ENCODE results near the gene MTA3.

The MTA3 gene

DNA sequence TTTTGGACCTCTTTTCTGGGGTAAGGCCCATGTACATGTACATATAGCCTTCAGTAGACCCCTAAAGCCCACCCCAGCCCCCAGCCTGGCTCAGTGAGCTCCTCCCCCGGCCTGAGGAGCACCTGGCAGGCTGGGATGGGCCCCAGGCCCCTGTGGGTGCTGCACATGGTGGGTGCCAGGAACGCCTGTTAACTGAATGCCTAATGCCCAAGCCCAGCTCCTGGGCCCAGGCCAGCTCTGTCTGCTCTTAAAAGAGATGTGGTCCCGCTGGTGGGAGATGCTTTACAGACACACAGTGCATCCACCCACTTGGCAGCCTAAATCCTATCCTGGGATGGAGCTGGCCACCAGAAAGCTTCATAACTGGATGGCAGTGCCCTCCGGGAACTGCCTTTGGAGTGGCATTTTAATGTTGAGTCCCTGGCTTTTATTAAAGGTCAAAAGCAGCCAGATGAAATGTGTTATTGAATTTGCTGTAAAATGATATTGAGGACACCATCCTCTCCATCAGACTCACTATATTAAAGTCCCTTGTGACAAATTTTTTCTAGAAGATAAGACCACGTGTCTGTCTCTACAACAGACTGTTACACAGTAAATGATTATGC lies 203.2 kb downstream of the MTA3 start:
- H3K18ac ChIP-seq (ENCODE audit: low read length), result no peak overlapping the region
- H2AK5ac ChIP-seq (ENCODE audit: low read length), result no peak overlapping the region
- H3K27ac ChIP-seq (ENCODE audit: low read depth, low read length), result no peak overlapping the region
- H3K27me3 ChIP-seq (ENCODE audit: insufficient read depth, low read length, poor library complexity), result no peaks in the 10 kb centered on the region
- no peak overlapping the region for H3K4me3 ChIP-seq (ENCODE audit: low read length)
- no peak overlapping the region for H2BK120ac ChIP-seq (ENCODE audit: low read depth, low read length)
- H3K4me2 ChIP-seq (ENCODE audit: low read length), result no peak overlapping the region
- no peaks in the 10 kb centered on the region for H3K36me3 ChIP-seq (ENCODE audit: control insufficient read depth, insufficient read depth, low read length)
- no peaks in the 10 kb centered on the region for H3K79me2 ChIP-seq (ENCODE audit: control insufficient read depth, insufficient read depth, low read length)
- no peak overlapping the region for H2BK5ac ChIP-seq (ENCODE audit: low read length)
- no peak for DNase-seq
- no peak overlapping the region for H4K8ac ChIP-seq (ENCODE audit: low read depth, low read length)
- H3K4ac ChIP-seq (ENCODE audit: low read depth, low read length), result no peak overlapping the region
- no peaks in the 10 kb centered on the region for H3K79me1 ChIP-seq (ENCODE audit: low read length)
- no peak overlapping the region for H2BK15ac ChIP-seq (replicated peaks; ENCODE audit: low read depth)
- H4K5ac ChIP-seq (ENCODE audit: low read length), result no peak overlapping the region
- H3K4me1 ChIP-seq (ENCODE audit: control insufficient read depth, low read depth, low read length), result peaks cover 3% of the 10 kb centered on the region
- no peak overlapping the region for H3K56ac ChIP-seq (ENCODE audit: low read length)
- no peak overlapping the region for H3K9ac ChIP-seq (ENCODE audit: low read length)
- no CpG with 5 or more reads among the region's 5 CpGs for WGBS (ENCODE audit: extremely low coverage, insufficient coverage, low lambda C conversion rate)
- H3K23ac ChIP-seq (ENCODE audit: low read length), result no peak overlapping the region

DNA sequence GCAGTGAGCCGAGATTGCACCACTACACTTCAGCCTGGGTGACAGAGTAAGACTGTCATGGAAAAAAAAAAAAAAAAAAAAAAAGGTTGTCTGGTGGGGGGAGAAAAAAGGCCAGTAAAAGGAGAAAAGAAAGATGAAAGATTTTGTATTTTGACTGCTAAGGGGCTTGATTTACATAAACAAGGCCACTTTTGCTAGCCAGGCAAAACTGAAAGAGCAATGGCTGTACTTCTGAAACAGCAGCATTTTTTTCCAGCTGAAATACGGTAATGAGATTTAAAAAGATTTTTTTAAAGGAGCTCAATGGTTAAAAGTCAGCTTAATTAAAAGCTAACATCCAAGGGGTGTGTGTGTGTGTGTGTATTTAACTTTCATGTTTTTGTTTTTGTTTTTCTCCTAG lies 206.8 kb downstream of the MTA3 start:
- H3K79me1 ChIP-seq (ENCODE audit: low read length), result no peaks in the 10 kb centered on the region
- no peaks in the 10 kb centered on the region for H3K27me3 ChIP-seq (ENCODE audit: insufficient read depth, low read length, poor library complexity)
- H3K4me3 ChIP-seq (ENCODE audit: low read length), result no peak overlapping the region
- no CpG with 5 or more reads among the region's 2 CpGs for WGBS (ENCODE audit: extremely low coverage, insufficient coverage, low lambda C conversion rate)
- H3K4me1 ChIP-seq (ENCODE audit: control insufficient read depth, low read depth, low read length), result peaks cover 3% of the 10 kb centered on the region
- H3K9ac ChIP-seq (ENCODE audit: low read length), result no peak overlapping the region
- no peak overlapping the region for H2BK5ac ChIP-seq (ENCODE audit: low read length)
- no peak overlapping the region for H2BK120ac ChIP-seq (ENCODE audit: low read depth, low read length)
- no peak overlapping the region for H3K4ac ChIP-seq (ENCODE audit: low read depth, low read length)
- H4K5ac ChIP-seq (ENCODE audit: low read length), result no peak overlapping the region
- no peak overlapping the region for H3K27ac ChIP-seq (ENCODE audit: low read depth, low read length)
- H3K36me3 ChIP-seq (ENCODE audit: control insufficient read depth, insufficient read depth, low read length), result no peaks in the 10 kb centered on the region
- no peak for DNase-seq
- no peaks in the 10 kb centered on the region for H3K79me2 ChIP-seq (ENCODE audit: control insufficient read depth, insufficient read depth, low read length)
- no peak overlapping the region for H3K23ac ChIP-seq (ENCODE audit: low read length)
- no peak overlapping the region for H3K4me2 ChIP-seq (ENCODE audit: low read length)
- H2BK15ac ChIP-seq (replicated peaks; ENCODE audit: low read depth), result no peak overlapping the region
- H3K18ac ChIP-seq (ENCODE audit: low read length), result no peak overlapping the region
- no peak overlapping the region for H4K8ac ChIP-seq (ENCODE audit: low read depth, low read length)
- H3K56ac ChIP-seq (ENCODE audit: low read length), result no peak overlapping the region
- no peak overlapping the region for H2AK5ac ChIP-seq (ENCODE audit: low read length)

DNA sequence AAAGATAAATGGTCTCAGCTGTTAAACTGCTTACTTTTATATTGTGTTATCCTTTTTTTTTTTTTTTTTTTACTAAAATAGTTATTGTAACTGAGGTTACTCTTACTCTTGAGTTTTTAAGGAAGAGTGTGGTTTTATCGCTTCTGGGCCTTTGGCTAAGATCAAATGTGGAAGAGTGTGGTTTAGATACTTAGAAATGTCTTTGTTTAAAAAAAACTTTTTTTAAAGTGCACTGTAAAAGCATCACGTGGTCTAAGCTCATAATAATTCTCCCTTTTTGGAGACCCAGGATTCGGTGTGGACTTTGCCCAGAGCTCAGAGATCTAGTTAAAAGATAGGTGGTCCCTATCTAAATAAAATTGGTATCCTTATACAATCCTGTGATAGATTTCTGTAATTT lies 207.4 kb downstream of the MTA3 start:
- 100% methylated on average over 1 of the region's 3 CpGs for WGBS (ENCODE audit: extremely low coverage, insufficient coverage, low lambda C conversion rate)
- Histone ChIP-seq H3K4ac (ENCODE audit: low read depth, low read length) (no peak overlapping the region), H3K4me1 (ENCODE audit: control insufficient read depth, low read depth, low read length) (peaks cover 3% of the 10 kb centered on the region), H3K79me2 (ENCODE audit: control insufficient read depth, insufficient read depth, low read length) (no peaks in the 10 kb centered on the region), H2BK5ac (ENCODE audit: low read length) (no peak overlapping the region), H3K79me1 (ENCODE audit: low read length) (no peaks in the 10 kb centered on the region), H3K56ac (ENCODE audit: low read length) (no peak overlapping the region), H2AK5ac (ENCODE audit: low read length) (no peak overlapping the region), H3K4me2 (ENCODE audit: low read length) (no peak overlapping the region), H3K4me3 (ENCODE audit: low read length) (no peak overlapping the region), H2BK15ac (replicated peaks; ENCODE audit: low read depth) (no peak overlapping the region), H3K27ac (ENCODE audit: low read depth, low read length) (no peak overlapping the region), H2BK120ac (ENCODE audit: low read depth, low read length) (no peak overlapping the region), H4K5ac (ENCODE audit: low read length) (no peak overlapping the region), H3K23ac (ENCODE audit: low read length) (no peak overlapping the region), H3K9ac (ENCODE audit: low read length) (no peak overlapping the region), H3K18ac (ENCODE audit: low read length) (no peak overlapping the region), H3K27me3 (ENCODE audit: insufficient read depth, low read length, poor library complexity) (no peaks in the 10 kb centered on the region), H4K8ac (ENCODE audit: low read depth, low read length) (no peak overlapping the region), H3K36me3 (ENCODE audit: control insufficient read depth, insufficient read depth, low read length) (no peaks in the 10 kb centered on the region)
- DNase-seq, result no peak

DNA sequence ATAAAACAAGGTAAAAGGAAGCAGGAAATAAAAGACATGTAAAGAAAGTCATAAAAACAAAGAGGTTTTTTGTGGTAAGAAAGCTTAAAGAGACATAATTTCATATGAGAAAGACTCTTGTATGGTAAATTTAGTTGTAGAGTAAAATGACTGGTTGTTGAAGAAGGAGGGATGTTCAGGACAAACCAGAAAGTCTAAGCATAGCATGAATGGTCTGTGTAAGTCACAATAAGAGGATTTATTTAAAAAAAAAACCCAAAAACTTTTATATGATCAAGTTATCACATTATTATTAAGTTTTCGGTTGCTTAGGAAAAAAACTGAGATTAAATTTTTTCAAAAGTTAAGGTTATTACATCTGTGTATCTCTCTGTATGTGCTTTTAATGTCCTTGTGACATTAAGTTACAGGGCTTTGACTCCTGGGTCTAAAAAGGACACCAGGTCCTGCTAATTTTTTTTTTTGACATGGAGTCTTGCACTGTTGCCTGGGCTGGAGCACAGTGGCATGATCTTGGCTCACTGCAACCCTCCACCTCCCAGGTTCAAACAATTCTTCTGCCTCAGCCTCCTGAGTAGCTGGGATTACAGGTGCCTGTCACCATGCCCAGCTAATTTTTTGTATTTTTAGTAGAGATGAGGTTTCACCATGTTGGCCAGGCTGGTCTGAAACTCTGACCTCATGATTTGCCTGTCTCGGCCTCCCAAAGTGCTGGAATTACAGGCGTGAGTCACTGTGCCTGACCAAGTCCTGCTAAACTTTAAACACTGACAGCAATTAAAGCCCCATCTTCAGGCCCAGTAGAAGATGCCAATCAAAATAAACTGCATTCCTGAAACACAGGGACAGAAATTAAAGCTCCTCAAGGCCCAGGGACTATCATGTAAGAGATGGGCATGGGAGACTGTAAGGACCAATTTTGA lies 209.7 kb downstream of the MTA3 start:
- Histone ChIP-seq H3K36me3 (ENCODE audit: control insufficient read depth, insufficient read depth, low read length) (no peaks in the 10 kb centered on the region), H3K27me3 (ENCODE audit: insufficient read depth, low read length, poor library complexity) (no peaks in the 10 kb centered on the region), H3K23ac (ENCODE audit: low read length) (no peak overlapping the region), H2BK5ac (ENCODE audit: low read length) (no peak overlapping the region), H3K18ac (ENCODE audit: low read length) (no peak overlapping the region), H4K8ac (ENCODE audit: low read depth, low read length) (no peak overlapping the region), H3K4me3 (ENCODE audit: low read length) (no peak overlapping the region), H3K79me2 (ENCODE audit: control insufficient read depth, insufficient read depth, low read length) (no peaks in the 10 kb centered on the region), H2AK5ac (ENCODE audit: low read length) (no peak overlapping the region), H2BK15ac (replicated peaks; ENCODE audit: low read depth) (no peak overlapping the region), H3K4me2 (ENCODE audit: low read length) (no peak overlapping the region), H3K27ac (ENCODE audit: low read depth, low read length) (no peak overlapping the region), H3K9ac (ENCODE audit: low read length) (no peak overlapping the region), H3K79me1 (ENCODE audit: low read length) (no peaks in the 10 kb centered on the region), H4K5ac (ENCODE audit: low read length) (no peak overlapping the region), H2BK120ac (ENCODE audit: low read depth, low read length) (no peak overlapping the region), H3K4ac (ENCODE audit: low read depth, low read length) (no peak overlapping the region), H3K56ac (ENCODE audit: low read length) (no peak overlapping the region), H3K4me1 (ENCODE audit: control insufficient read depth, low read depth, low read length) (peaks cover 6% of the 10 kb centered on the region)
- no CpG with 5 or more reads among the region's 3 CpGs for WGBS (ENCODE audit: extremely low coverage, insufficient coverage, low lambda C conversion rate)
- DNase-seq, result peak; percentile 61

DNA sequence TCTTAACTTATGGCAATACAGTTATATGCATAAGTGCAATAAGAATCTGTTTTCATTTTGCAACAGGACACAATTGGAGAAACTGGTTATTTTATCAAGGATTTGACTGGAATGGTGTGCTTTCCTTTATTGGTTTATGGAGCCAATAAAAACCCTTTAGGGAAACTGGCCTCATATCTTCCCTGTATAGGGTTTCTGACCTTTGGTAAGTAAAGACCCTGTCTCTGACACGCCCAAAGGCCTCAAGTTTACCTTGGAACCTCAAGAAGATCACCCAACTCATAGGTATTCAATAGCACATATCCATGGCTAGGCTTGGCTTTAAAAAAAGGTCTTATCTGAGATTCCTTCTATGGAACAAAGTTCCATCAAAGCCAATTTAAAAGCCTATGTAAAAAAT lies 212.7 kb downstream of the MTA3 start:
- H4K5ac ChIP-seq (ENCODE audit: low read length), result no peak overlapping the region
- no peak overlapping the region for H2BK120ac ChIP-seq (ENCODE audit: low read depth, low read length)
- H3K9ac ChIP-seq (ENCODE audit: low read length), result no peak overlapping the region
- H3K4me1 ChIP-seq (ENCODE audit: control insufficient read depth, low read depth, low read length), result peaks cover 9% of the 10 kb centered on the region
- H3K18ac ChIP-seq (ENCODE audit: low read length), result no peak overlapping the region
- H3K56ac ChIP-seq (ENCODE audit: low read length), result no peak overlapping the region
- no peak overlapping the region for H3K4me2 ChIP-seq (ENCODE audit: low read length)
- H3K36me3 ChIP-seq (ENCODE audit: control insufficient read depth, insufficient read depth, low read length), result no peaks in the 10 kb centered on the region
- WGBS (ENCODE audit: extremely low coverage, insufficient coverage, low lambda C conversion rate), result no CpG with 5 or more reads among the region's 1 CpG
- H3K27me3 ChIP-seq (ENCODE audit: insufficient read depth, low read length, poor library complexity), result no peaks in the 10 kb centered on the region
- no peak overlapping the region for H3K4ac ChIP-seq (ENCODE audit: low read depth, low read length)
- DNase-seq, result no peak
- H3K79me1 ChIP-seq (ENCODE audit: low read length), result no peaks in the 10 kb centered on the region
- H3K23ac ChIP-seq (ENCODE audit: low read length), result no peak overlapping the region
- H3K27ac ChIP-seq (ENCODE audit: low read depth, low read length), result no peak overlapping the region
- no peak overlapping the region for H2BK15ac ChIP-seq (replicated peaks; ENCODE audit: low read depth)
- H2AK5ac ChIP-seq (ENCODE audit: low read length), result no peak overlapping the region
- no peaks in the 10 kb centered on the region for H3K79me2 ChIP-seq (ENCODE audit: control insufficient read depth, insufficient read depth, low read length)
- no peak overlapping the region for H4K8ac ChIP-seq (ENCODE audit: low read depth, low read length)
- H3K4me3 ChIP-seq (ENCODE audit: low read length), result no peak overlapping the region
- H2BK5ac ChIP-seq (ENCODE audit: low read length), result no peak overlapping the region

All from mesendoderm (in vitro differentiated cells).